Measurements from ENCODE around the gene KDM4C.

Gene KDM4C

GRCh38 chr9:6920041-6920440 lies 162.3 kb downstream of the KDM4C start:
- no peaks in the 10 kb centered on the region for H3K27me3 ChIP-seq (ENCODE audit: insufficient read depth, low read length)
- H2AFZ ChIP-seq (ENCODE audit: low read length, unreplicated experiment) = no peak overlapping the region
- no peak overlapping the region for H3K27ac ChIP-seq (ENCODE audit: low read depth, low read length)
- no peaks in the 10 kb centered on the region for H3K4me1 ChIP-seq (ENCODE audit: control insufficient read depth, insufficient read depth, low read length, unreplicated experiment)
- H3K4me3 ChIP-seq (ENCODE audit: low read depth, low read length) = no peak overlapping the region
- no peaks in the 10 kb centered on the region for H3K79me2 ChIP-seq (ENCODE audit: control insufficient read depth, insufficient read depth, low read length, unreplicated experiment)
- peaks cover 10% of the 10 kb centered on the region; the same call in 1 of the 2 replicates for H3K36me3 ChIP-seq (ENCODE audit: insufficient read depth, low read length)

DNA sequence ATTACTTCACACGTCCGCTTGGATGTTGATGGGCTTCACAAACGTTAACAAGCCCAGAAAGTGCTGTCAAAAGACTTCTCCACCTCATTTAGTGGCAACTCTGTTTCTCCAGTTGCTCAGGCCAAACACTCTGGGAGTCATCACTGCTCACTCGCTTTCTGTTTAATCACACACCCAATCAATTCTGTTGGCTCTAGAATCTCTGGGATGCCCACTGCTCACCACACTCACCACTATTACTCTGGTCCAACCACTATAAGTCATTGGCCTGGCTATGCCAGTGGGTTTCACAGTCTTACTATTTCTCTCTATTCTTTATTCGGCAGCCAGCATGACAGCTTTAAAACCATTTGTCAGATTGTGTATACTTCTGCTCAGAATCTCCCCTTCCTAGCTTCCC lies 163.5 kb downstream of the KDM4C start:
- no peaks in the 10 kb centered on the region for H3K79me2 ChIP-seq (ENCODE audit: control insufficient read depth, insufficient read depth, low read length, unreplicated experiment)
- H2AFZ ChIP-seq (ENCODE audit: low read length, unreplicated experiment) = no peak overlapping the region
- peaks cover 10% of the 10 kb centered on the region; the same call in 1 of the 2 replicates for H3K36me3 ChIP-seq (ENCODE audit: insufficient read depth, low read length)
- no peak overlapping the region for H3K27ac ChIP-seq (ENCODE audit: low read depth, low read length)
- H3K4me1 ChIP-seq (ENCODE audit: control insufficient read depth, insufficient read depth, low read length, unreplicated experiment) = no peaks in the 10 kb centered on the region
- no peak overlapping the region for H3K4me3 ChIP-seq (ENCODE audit: low read depth, low read length)
- no peaks in the 10 kb centered on the region for H3K27me3 ChIP-seq (ENCODE audit: insufficient read depth, low read length)

DNA sequence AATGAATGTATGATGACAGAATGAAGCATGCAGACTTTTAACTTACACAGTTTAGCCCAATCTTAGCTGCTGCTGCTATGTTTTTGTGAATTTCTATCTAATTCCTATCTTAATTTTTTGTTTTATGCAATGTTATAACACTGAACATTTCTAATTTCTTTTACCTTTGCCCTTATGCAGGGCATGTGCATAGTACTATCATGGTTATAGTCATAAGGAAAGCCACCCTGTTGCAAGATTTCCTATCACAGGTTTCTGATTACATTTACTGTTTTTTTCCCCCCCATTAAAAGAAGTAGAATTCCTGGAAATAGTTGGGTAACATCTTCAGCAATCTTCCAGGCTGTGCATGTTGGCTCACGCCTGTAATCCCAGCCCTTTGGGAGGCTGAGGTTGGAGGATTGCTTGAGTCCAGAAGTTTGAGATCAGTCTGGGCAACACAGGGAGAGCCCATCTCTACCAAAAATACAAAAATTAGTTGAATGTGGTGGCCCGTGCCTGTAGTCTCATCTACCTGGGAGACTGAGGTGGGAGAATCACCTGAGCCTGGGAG lies 164.4 kb downstream of the KDM4C start:
- Histone ChIP-seq H3K27ac (ENCODE audit: low read depth, low read length) (no peak overlapping the region), H3K27me3 (ENCODE audit: insufficient read depth, low read length) (no peaks in the 10 kb centered on the region), H3K4me3 (ENCODE audit: low read depth, low read length) (no peak overlapping the region), H3K79me2 (ENCODE audit: control insufficient read depth, insufficient read depth, low read length, unreplicated experiment) (no peaks in the 10 kb centered on the region), H3K36me3 (ENCODE audit: insufficient read depth, low read length) (peaks cover 10% of the 10 kb centered on the region; the same call in 1 of the 2 replicates), H2AFZ (ENCODE audit: low read length, unreplicated experiment) (no peak overlapping the region), H3K4me1 (ENCODE audit: control insufficient read depth, insufficient read depth, low read length, unreplicated experiment) (no peaks in the 10 kb centered on the region)

- peaks cover 10% of the 10 kb centered on the region; the same call in 1 of the 2 replicates for H3K36me3 ChIP-seq (ENCODE audit: insufficient read depth, low read length)
- no peak overlapping the region for H3K4me3 ChIP-seq (ENCODE audit: low read depth, low read length)
- no peak overlapping the region for H3K27ac ChIP-seq (ENCODE audit: low read depth, low read length)
- H2AFZ ChIP-seq (ENCODE audit: low read length, unreplicated experiment) = no peak overlapping the region
- H3K4me1 ChIP-seq (ENCODE audit: control insufficient read depth, insufficient read depth, low read length, unreplicated experiment) = no peaks in the 10 kb centered on the region
- no peaks in the 10 kb centered on the region for H3K79me2 ChIP-seq (ENCODE audit: control insufficient read depth, insufficient read depth, low read length, unreplicated experiment)
- no peaks in the 10 kb centered on the region for H3K27me3 ChIP-seq (ENCODE audit: insufficient read depth, low read length)
These were observed 164.9 kb downstream of the KDM4C start for GRCh38 chr9:6922680-6923079.

GRCh38 chr9:6923086-6923485 lies 165.3 kb downstream of the KDM4C start:
- Histone ChIP-seq H3K4me1 (ENCODE audit: control insufficient read depth, insufficient read depth, low read length, unreplicated experiment) (no peaks in the 10 kb centered on the region), H3K27me3 (ENCODE audit: insufficient read depth, low read length) (no peaks in the 10 kb centered on the region), H2AFZ (ENCODE audit: low read length, unreplicated experiment) (no peak overlapping the region), H3K4me3 (ENCODE audit: low read depth, low read length) (no peak overlapping the region), H3K27ac (ENCODE audit: low read depth, low read length) (no peak overlapping the region), H3K36me3 (ENCODE audit: insufficient read depth, low read length) (peaks cover 8% of the 10 kb centered on the region; the same call in 1 of the 2 replicates), H3K79me2 (ENCODE audit: control insufficient read depth, insufficient read depth, low read length, unreplicated experiment) (no peaks in the 10 kb centered on the region)

DNA sequence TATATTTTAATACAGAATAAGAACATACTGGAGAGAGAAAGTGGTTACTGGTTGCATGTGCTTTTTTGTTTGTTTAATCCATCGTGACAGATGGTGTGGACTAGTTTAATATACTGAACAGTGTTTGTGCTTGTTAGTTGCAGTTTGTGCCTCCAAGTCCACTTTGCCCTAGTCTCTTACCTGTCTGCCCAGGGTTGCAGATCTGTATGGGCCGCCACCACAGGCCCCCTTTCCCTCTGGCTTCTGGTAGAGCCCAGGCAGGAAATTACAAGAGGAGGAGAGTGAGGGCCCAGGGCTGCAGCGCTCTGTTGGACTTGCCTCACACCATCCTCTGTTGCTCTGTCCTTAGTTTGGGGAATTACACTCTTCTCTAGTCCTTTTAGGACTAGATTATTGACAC lies 166.4 kb downstream of the KDM4C start:
- H3K4me3 ChIP-seq (ENCODE audit: low read depth, low read length) = no peak overlapping the region
- no peak overlapping the region for H3K27ac ChIP-seq (ENCODE audit: low read depth, low read length)
- H3K36me3 ChIP-seq (ENCODE audit: insufficient read depth, low read length) = 0 out of 2 replicates have a peak, but pooled peaks cover 5% of the 10 kb centered on the region
- no peaks in the 10 kb centered on the region for H3K4me1 ChIP-seq (ENCODE audit: control insufficient read depth, insufficient read depth, low read length, unreplicated experiment)
- no peak overlapping the region for H2AFZ ChIP-seq (ENCODE audit: low read length, unreplicated experiment)
- no peaks in the 10 kb centered on the region for H3K79me2 ChIP-seq (ENCODE audit: control insufficient read depth, insufficient read depth, low read length, unreplicated experiment)
- no peaks in the 10 kb centered on the region for H3K27me3 ChIP-seq (ENCODE audit: insufficient read depth, low read length)

- H3K27ac ChIP-seq (ENCODE audit: low read depth, low read length) = no peak overlapping the region
- H3K4me3 ChIP-seq (ENCODE audit: low read depth, low read length) = no peak overlapping the region
- no peaks in the 10 kb centered on the region for H3K27me3 ChIP-seq (ENCODE audit: insufficient read depth, low read length)
- no peaks in the 10 kb centered on the region for H3K79me2 ChIP-seq (ENCODE audit: control insufficient read depth, insufficient read depth, low read length, unreplicated experiment)
- H2AFZ ChIP-seq (ENCODE audit: low read length, unreplicated experiment) = no peak overlapping the region
- H3K36me3 ChIP-seq (ENCODE audit: insufficient read depth, low read length) = 0 out of 2 replicates have a peak, but pooled peaks cover 5% of the 10 kb centered on the region
- peaks cover 7% of the 10 kb centered on the region for H3K4me1 ChIP-seq (ENCODE audit: control insufficient read depth, insufficient read depth, low read length, unreplicated experiment)
These were observed 167.3 kb downstream of the KDM4C start for GRCh38 chr9:6924988-6925563.

DNA sequence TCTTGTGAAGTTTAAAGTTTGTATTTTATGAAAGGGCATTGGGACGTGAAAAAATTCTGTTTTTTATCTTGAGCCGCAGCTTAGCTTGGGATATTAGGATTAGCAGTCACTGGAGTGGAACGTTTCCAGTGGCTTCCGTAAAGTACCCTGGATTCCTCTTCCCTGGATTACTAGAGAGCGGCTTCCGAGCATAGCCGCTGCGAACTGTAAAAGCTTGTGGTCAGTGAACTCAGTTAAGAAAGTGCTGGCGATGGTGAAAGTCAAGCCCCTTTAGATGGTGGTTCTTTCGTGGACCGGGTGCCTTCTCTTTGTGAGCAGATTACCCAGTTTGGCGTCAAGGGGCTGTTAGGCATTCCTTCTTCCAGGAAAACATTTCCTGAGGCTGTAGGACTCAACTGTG lies 168.1 kb downstream of the KDM4C start:
- H3K4me1 ChIP-seq (ENCODE audit: control insufficient read depth, insufficient read depth, low read length, unreplicated experiment) = peaks cover 12% of the 10 kb centered on the region
- 0 out of 2 replicates have a peak, but pooled peaks cover 5% of the 10 kb centered on the region for H3K36me3 ChIP-seq (ENCODE audit: insufficient read depth, low read length)
- no peak overlapping the region for H3K27ac ChIP-seq (ENCODE audit: low read depth, low read length)
- H3K27me3 ChIP-seq (ENCODE audit: insufficient read depth, low read length) = no peaks in the 10 kb centered on the region
- no peak overlapping the region for H3K4me3 ChIP-seq (ENCODE audit: low read depth, low read length)
- H3K79me2 ChIP-seq (ENCODE audit: control insufficient read depth, insufficient read depth, low read length, unreplicated experiment) = no peaks in the 10 kb centered on the region
- no peak overlapping the region for H2AFZ ChIP-seq (ENCODE audit: low read length, unreplicated experiment)

DNA sequence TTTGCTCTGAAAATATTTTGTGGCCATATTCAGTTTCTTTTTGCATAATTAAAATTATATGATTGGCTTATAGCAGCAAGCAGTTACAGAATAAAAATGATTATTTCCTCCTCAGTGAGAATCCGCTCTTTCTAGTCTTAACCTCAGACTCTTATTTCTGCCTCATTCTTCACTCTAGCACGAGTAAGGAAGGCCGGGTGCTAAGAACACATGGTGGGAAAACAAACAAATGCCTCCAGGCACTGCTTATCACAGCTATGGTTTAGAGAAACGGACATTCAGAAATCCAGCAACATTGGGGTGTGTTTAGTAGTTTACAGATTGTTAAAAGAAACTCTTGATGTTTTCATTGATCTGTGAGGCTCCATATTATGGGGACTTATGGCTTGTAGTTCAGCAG lies 168.7 kb downstream of the KDM4C start:
- H3K4me3 ChIP-seq (ENCODE audit: low read depth, low read length) = no peak overlapping the region
- H3K36me3 ChIP-seq (ENCODE audit: insufficient read depth, low read length) = no peaks in the 10 kb centered on the region
- H3K79me2 ChIP-seq (ENCODE audit: control insufficient read depth, insufficient read depth, low read length, unreplicated experiment) = no peaks in the 10 kb centered on the region
- no peaks in the 10 kb centered on the region for H3K27me3 ChIP-seq (ENCODE audit: insufficient read depth, low read length)
- peaks cover 18% of the 10 kb centered on the region for H3K4me1 ChIP-seq (ENCODE audit: control insufficient read depth, insufficient read depth, low read length, unreplicated experiment)
- no peak overlapping the region for H3K27ac ChIP-seq (ENCODE audit: low read depth, low read length)
- no peak overlapping the region for H2AFZ ChIP-seq (ENCODE audit: low read length, unreplicated experiment)

DNA sequence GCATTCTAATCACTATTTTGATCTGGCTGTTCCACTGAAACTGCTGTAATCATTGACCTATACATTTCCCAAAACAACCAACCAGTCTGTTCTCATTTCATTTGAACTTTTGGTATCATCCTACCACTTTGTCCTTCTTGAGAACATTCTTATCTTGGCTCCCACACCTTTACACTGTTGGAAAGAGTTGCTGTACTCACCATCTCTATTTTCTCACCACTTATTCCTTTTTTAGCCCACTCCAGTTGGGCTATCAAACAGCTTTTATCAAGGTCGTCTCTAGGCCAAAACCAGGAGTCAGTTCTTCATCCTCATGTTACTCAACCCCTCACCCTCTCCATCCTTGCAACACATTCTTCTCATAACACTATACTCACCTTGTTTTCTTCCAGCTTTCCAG lies 170.1 kb downstream of the KDM4C start:
- Histone ChIP-seq H3K27me3 (ENCODE audit: insufficient read depth, low read length) (no peaks in the 10 kb centered on the region), H3K4me3 (ENCODE audit: low read depth, low read length) (no peak overlapping the region), H3K79me2 (ENCODE audit: control insufficient read depth, insufficient read depth, low read length, unreplicated experiment) (no peaks in the 10 kb centered on the region), H3K4me1 (ENCODE audit: control insufficient read depth, insufficient read depth, low read length, unreplicated experiment) (peaks cover 27% of the 10 kb centered on the region), H3K36me3 (ENCODE audit: insufficient read depth, low read length) (no peaks in the 10 kb centered on the region), H3K27ac (ENCODE audit: low read depth, low read length) (no peak overlapping the region), H2AFZ (ENCODE audit: low read length, unreplicated experiment) (no peak overlapping the region)

- Histone ChIP-seq H3K4me1 (ENCODE audit: control insufficient read depth, insufficient read depth, low read length, unreplicated experiment) (peaks cover 27% of the 10 kb centered on the region), H3K27me3 (ENCODE audit: insufficient read depth, low read length) (no peaks in the 10 kb centered on the region), H2AFZ (ENCODE audit: low read length, unreplicated experiment) (no peak overlapping the region), H3K79me2 (ENCODE audit: control insufficient read depth, insufficient read depth, low read length, unreplicated experiment) (no peaks in the 10 kb centered on the region), H3K4me3 (ENCODE audit: low read depth, low read length) (no peak overlapping the region), H3K27ac (ENCODE audit: low read depth, low read length) (no peak overlapping the region), H3K36me3 (ENCODE audit: insufficient read depth, low read length) (no peaks in the 10 kb centered on the region)
These were observed 171.1 kb downstream of the KDM4C start for GRCh38 chr9:6928863-6929262.
